Measurements from ENCODE around the gene CAPN11.
A peak's percentile ranks its signal among the peaks of the same experiment; 100 is the strongest.

DNA sequence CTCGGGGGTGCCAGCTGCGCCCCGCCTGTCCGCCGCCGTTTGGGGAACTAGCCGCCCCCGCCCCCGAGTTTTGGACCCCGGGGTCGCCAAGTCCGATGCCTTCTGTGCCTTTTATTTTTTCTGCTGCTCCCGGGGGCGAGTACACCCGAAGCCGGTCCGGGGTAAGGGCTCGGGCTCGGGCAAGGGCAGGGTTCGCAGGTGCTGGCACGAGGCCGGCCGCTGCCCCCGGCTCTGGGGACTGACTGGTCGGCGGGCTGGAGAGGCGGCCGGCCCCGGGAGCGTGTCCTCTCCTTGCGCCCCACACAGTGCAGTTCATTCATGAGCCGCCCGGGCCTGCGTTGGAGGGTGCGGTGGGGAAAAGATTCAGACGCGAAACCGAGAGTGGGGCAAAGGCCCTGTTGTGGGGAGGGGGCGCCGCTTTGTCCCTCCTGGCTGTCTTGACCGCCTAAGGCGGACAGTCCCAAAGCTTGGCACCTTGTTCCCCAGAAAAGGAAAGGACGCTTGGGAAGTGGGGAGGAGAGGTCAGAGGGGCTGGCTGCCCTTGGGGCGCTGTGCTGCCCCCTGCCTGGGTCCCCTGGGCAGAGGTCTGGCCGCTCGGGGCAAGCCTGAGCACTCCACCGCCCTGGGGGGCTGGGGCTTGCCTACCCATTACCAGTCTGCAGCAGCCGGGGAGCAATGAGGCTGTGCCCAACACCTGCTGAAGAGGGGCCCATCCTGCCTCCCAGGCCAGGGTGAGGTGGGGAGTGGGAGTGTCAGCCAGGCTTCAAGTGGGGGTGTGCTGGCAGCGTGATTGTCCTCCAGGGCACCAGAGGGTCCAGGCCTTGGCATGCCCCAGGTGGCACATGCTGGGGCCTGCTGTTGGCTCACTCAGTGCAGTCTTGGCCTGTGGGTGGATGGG lies 30.4 kb upstream of the CAPN11 start:
- TF ChIP-seq, protein P1, sequence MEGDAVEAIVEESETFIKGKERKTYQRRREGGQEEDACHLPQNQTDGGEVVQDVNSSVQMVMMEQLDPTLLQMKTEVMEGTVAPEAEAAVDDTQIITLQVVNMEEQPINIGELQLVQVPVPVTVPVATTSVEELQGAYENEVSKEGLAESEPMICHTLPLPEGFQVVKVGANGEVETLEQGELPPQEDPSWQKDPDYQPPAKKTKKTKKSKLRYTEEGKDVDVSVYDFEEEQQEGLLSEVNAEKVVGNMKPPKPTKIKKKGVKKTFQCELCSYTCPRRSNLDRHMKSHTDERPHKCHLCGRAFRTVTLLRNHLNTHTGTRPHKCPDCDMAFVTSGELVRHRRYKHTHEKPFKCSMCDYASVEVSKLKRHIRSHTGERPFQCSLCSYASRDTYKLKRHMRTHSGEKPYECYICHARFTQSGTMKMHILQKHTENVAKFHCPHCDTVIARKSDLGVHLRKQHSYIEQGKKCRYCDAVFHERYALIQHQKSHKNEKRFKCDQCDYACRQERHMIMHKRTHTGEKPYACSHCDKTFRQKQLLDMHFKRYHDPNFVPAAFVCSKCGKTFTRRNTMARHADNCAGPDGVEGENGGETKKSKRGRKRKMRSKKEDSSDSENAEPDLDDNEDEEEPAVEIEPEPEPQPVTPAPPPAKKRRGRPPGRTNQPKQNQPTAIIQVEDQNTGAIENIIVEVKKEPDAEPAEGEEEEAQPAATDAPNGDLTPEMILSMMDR (conservative IDR thresholded peaks at IDR 0.05; ENCODE audit: low read length) = 0 out of 2 replicates have a peak, but pooled peaks have one; percentile 8
- no peak for TF ChIP-seq EZH2phosphoT487 (IDR thresholded peaks at IDR 0.05; ENCODE audit: borderline replicate concordance, low read depth, low read length)

Data from OCI-LY7 (cell line).